A549 (cell line): ENCODE measurements around the gene ARAP1.

Experiments
- CTCF ChIP-seq: fragments of >200 bp; sonication (Bioruptor Twin); formaldehyde crosslinking; IDR thresholded peaks from 3 replicates; pipeline ENCODE4 v1.5.1; 2016
- POLR2A ChIP-seq: IDR thresholded peaks from 2 replicates; pipeline ENCODE4 v1.6.1; 2012; ENCODE audit warnings: mild to moderate bottlenecking, low read length

- no peak for TF ChIP-seq CTCF
- no peak for TF ChIP-seq POLR2A
Observed at GRCh38 chr11:72718101-72718501, 34.1 kb downstream of the ARAP1 start.
